GM21360 (cell line): ENCODE measurements around the gene SCN4B.

Experiments
- ATAC-seq: cut with Tn5 transposase; IDR thresholded peaks from one replicate; pipeline ENCODE4 v1.9.1; 2021; ENCODE audit warnings: mild to moderate bottlenecking, moderate library complexity; ENCODE audit not compliant: unreplicated experiment

SCN4B gene

DNA sequence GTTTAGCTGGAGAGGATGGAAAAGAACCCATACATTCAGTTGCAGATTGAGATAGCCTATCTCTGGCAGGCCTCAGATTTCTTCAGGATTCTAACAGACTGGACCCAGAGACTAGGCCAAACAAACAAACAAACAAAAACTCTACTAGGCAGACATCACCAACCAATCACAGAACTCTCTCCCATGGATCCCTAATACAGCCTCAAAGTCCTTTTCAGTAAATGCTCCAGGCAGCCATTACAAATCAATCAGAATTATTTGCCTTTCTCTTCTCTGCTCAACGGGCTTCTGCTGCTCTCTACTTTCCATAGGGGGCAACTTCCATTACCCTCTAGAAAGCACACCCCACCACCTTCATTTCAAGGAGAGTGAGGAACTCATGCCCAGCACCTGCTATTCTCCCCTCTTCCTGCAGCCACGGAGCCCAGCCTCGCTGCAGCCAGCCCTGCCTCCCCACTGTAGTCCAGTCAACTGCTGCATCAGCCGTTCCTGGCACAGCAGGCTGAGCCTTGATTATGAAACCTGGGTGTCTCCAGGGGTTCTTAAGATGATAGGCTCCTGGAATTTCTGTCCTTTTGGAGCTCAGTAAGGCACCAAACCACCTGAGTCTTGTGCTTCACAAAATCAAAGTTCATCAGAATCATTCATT lies 46.8 kb downstream of the SCN4B start:
- ATAC-seq = no peak

DNA sequence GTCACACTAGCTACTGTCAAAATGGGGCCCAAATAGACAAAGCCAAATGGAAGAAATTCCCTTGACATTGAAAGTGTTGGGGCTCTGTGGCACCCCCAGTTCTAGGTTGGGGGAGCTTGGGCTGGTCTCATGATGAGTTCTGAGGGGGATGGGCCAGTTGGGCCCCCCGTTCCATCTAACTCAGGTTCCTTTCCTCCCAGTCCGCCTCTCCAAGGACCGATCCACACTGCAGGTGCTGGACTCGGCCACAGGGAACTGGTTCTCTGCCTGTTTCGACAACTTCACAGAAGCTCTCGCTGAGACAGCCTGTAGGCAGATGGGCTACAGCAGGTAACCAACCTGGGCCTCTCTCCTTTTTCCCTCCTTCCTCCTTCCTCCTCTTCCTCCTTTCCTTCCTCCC lies 48.1 kb downstream of the SCN4B start:
- no peak for ATAC-seq

DNA sequence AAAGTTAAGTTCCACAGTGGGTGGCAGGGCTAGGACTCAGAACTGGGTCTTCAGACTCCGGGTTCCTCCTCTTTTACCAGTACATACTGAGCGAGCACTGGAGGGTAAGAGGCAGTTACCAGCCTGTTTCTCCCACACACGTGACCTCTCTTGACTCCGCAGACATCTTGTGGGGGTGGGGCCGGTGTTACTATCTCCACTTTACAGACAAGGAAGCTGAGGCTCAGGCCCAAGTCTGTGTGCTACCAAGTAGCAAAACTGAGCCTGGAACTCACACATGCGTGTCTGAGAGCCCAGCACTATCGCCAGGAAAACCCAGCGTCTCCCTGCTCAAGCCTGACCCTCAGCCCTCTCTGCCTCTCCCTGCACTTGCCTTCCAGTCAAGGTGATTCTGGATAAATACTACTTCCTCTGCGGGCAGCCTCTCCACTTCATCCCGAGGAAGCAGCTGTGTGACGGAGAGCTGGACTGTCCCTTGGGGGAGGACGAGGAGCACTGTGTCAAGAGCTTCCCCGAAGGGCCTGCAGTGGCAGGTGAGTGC lies 49.8 kb downstream of the SCN4B start:
- ATAC-seq = no peak

DNA sequence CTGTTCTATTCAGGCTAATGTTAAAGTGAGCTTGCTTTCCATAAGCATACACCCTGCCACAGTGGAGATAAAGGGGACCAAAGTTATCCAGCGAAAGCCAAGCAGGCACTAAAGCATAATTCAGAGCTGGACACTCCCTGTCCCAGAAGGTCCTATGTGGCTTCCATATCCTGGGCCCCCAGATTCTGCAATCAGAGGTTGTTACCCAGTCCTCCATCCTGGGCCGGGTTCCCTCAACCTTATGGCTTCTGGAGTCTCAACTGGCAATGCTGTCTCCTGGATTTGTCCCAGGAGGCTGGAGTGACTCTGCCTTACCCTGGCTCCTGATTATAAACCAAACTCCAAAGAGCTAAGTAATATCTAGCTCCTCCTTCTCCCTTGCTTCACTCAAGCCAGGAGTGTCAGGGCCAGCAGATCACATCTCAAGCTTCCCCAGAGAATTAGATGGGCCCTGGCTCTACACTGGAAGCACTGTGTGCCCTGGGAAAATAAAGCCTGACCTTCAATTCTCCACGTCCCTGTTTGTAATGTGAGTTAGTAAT lies 51.9 kb downstream of the SCN4B start:
- no peak for ATAC-seq

DNA sequence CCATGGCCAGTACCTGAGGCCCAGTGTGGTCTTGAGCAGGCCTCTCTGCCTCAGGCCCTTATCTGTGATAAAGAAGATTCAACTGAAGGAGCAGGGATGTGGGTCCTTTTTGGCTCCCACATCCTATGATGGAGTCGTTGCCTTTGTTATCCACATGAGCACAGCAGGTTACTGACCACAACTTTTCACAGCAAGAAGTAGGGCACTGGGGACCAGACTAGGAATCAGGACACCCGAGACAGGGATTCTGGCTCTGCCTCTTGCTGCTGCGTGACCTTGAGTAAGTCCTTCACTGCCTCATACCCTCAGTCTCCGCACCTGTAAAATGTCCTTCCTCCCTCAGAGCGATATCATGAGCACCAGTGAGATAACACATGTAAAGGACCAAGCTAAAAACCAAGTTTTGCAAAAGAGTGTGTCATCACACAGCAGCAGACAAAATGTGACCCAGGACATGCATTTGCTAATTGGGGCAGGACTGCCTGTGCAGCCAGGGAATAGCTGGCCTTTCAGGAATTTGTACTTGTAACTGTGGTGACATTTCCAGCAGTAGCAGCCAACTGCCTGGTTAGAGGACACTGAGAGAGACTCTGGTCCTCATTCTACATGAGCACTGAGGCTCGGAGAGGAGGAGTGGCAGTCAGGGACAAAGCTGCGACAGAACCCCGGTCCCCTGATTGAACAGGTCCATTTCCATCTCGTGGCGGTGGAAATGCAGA lies 52.6 kb downstream of the SCN4B start:
- ATAC-seq = no peak

DNA sequence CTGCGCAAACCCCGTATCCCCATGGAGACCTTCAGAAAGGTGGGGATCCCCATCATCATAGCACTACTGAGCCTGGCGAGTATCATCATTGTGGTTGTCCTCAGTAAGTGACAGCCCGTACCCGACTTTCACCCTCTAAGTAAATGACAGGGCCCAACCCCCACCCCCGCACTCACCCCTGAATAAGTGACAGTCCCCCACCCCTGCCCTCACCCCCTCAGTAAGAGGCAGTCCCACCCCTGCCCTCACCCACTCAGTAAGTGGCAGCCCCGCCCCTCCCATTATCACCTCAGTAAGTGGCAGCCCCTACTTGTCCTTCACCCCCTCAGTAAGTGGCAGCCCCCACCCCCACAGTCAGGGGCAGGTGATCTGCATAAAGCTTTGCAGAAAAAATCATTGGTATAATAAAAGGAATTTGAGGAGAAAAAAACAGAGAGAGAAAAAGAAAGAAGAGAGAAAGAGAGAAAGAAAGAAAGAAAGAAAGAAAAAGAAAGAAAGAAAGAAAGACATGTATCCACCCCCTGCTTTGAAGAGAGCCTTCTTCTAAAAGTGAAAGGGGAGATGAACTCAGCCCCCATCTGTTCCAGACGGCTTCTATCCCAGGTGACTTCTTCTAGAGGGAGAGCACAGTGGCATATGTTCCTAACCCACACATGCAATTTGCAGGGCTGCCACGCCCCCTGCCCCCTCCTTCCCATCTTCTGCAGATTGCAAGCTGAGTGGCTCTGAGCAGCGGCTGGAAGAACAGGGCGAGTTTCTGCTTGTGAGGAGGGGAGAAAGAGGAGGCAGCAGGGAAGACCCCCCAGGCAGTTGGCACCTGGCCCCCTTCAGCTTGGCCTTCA lies 53.4 kb downstream of the SCN4B start:
- ATAC-seq = no peak

DNA sequence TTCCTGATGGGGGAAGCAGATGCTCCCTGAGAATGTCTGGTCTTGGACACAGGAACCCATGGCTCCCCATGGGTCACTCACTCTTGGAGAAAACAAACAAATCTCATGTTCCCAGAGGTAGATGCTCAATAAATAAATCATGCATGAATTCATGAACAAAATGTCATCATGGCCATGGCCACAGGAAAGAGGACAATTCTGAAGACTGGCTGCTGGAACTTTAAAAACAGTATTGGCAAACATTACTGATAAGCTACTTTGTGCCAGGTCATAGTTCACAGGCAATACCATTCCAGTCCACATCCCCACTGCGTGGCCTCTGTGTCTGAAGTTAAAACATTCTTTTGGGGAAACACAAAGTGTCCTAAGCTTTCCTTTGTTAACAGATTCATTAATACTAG lies 56.7 kb downstream of the SCN4B start:
- ATAC-seq = no peak

DNA sequence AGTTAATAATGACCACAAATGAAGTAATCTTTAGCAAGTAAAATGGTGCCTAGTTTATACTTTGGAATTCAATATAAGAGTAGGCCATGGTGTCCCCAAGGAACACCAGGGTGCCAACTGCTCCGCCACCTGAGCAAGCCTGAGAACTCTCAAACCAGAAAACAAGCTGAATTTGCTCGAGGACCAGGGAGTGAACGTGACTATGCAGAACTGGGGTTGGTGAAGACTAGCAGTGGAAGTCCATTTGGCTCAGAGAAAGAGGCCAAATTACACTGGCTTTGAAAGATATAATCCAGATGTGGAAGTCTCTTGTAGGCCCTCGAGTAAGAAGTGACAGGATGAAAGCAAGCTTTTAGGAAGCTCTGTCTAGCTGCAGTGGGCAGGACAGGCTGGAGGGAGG lies 57.1 kb downstream of the SCN4B start:
- no peak for ATAC-seq

DNA sequence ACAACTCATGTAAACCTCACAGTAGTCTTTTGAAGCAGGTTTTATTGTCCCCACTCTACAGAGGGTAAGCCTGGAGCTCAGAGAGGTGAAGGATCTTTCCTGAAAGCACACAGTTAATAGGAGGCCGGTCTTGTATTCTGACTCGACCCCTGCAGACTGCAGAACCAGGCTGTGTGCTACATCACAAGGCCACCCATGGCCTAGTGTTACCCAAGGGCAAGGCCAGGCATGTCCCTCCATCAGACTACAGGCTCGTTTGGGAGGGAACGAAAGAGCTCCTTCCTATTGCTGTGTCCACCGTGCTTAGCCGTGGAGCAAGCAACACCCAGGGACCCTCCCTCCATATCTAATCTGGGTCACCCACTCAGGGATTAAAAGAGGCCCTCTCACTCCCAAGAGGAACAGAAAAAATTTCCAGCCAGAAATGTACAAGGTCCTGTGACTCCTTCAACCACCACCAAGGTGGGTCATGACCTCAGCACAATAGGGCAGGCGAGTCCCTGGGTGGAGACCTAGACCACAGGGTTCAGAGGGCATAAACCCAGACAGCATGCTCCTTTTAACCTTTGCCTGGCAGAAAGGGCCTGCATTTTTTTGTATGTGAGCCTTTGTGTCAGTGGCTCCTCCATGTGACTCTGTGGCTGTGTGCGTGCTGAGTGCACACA lies 59.6 kb downstream of the SCN4B start:
- no peak for ATAC-seq

DNA sequence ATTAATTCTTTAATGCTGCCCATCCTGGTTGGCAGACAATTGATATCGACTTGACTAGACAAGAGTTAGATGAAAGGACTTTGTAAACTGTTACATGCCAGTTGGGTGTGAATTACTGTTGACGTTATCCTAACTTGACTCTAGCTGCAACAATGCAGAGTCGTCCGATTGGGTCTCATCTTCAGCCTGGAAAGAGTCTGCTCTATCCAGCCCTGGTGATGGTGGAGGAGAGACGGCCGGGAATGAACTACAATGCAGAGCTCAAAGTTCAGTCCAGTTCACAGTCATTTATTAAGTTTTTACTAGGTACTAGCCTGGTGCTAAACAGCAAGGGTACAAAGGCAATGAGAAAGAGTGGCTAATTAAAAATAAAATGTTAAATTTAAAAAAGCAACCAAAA lies 60.9 kb downstream of the SCN4B start:
- ATAC-seq = no peak

DNA sequence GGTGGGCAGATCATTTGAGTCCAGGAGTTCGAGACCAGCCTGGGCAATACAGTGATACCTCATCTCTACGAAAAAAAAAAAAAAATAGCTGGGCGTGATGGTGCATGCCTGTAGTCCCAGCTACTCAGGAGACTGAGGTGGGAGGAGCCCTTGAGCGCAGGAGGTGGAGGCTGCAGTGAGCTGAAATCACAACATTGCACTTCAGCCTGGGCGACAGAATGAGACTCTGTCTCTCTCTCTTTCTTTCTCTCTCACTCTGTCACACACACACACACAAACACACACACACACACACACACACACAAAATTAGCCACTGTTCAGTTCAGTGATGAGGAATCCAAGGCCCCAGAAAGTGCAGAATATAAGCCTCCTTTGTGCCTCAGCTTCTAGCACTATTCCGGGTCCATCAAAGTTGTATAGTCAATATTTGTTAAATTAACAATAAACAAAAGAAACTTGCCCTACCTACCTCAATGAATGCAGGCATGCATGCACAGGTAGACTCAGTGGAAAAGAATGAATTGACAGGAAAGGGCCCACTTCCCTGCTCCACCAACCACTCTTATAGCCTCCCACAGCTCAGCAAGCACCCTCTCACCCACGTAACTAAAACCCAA lies 62.0 kb downstream of the SCN4B start:
- no peak for ATAC-seq

DNA sequence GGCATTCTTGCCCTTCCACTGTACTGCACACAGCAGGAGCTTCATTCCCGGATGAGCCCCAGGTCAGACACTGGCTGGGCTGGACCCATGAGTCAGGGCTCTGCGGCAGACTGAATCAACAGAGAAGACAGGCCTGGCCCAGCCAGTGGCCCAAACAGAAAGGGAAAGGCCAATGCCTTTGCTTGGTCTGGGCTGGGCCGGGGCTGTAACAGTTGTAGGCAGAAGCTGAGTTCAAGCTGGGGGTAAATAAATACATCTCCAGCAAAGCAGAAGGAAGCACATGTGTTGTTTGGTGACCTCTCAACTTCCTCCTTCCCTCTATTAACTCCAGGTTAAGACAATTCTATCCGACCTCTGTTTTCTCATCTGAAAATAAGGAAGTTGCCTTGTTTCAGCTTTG lies 64.1 kb downstream of the SCN4B start:
- ATAC-seq = no peak

DNA sequence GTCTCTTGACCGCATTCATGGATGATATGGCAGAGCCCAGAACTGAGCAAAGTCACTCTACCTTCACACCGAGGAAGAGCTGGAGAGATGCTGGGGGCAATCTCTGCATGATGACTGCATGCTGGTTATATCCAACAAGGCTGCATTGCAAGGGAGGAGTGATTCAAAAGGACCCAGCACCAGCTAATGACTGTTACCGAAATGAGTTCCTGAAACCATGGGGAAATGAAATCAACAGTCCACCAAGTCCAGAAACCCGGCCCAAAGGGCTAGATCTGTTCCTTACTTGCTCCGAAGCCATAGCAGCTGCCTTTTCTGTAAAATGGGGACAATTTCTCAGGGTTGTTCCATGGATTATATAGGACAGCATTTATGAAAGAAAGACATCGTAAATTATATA lies 64.7 kb downstream of the SCN4B start:
- ATAC-seq = no peak

DNA sequence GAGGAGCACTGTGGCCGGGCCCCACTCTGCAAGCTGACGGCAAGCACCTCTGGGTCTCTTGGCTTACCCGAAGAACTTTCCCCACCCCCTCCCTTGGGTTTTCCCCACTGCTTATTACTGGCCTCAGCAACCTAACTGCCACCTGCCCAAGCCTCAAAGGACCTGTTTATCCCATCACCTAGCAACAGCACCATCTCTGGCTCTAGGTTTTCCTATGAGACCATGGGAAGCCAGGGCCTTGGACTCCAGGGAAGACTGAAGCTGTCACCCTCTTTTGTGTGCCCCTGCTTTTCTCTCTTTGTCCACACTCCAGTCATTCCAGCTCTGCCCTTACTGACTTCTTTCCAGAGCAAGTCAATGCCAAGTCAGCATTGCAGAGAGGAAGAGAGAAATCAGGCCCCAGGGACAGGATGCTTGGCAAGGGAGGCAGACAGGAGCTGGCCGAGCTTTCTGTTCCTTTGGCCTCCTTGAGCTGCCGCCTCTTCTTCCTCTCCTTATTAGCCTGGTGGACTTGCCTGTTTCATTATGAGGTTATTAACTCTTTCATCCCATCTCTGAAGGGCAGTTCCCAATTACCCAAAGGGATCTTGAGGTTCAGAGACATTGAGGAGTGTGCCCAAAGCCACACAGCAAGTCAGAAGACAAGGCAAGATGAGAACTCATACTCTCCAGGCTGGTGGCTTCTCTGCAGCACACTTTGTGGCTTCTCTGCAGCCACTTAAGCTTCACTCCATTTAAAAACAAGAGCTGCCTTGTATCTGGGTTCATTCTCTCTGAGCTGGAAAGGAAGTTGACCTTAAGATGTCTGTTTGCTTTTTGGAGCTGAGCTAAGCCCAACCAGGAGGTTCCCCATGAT lies 65.5 kb downstream of the SCN4B start, which contains the start of gene SMIM35:
SMIM35 (minus strand) TSS at position 51 of the 856 bp plus-strand sequence. CDS start 206 bp downstream, outside the sequence.
- no peak for ATAC-seq

DNA sequence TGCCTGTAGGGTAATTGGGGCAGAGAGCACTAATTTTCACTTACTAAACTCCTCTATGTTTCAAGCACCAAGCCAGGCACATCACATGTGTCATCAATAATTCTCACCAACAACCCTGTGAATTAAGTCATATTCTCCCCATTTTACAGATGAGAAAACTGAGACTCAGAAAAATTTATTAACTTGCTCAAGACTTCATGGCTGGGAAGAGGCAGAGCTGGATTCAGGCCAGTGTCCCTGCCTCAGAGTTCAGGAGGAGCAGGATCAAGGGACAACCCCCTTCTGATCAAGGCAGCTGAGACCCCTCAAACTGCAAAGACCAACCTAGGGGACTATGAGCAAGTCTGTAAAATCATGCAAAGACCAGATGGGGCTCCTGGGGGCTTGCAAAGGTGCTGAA lies 68.0 kb downstream of the SCN4B start:
- ATAC-seq = no peak

DNA sequence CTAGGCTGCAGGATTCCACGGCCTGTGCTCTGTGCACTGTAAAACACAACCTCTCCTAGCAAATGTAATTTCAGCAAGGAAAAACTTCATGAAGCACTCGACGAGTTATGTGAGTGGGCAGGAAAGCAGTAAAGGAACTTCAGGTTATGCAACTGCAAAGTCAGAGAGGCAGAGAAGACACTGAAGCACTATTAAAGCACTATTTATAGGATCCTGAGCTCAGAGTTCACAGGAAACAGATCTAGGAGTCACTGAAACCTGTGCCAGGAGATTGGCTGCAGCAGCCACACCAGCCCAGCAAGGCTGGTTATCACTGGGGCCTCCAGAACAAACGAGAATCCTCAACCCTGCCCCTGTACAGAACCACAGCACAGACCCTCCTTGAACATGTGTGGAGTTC lies 68.4 kb downstream of the SCN4B start:
- no peak for ATAC-seq
